H1 (cell line): ENCODE data around the gene ABHD4. TPM values are rescaled to one million over a fixed set of nuclear protein-coding genes. Genes with fewer than 3 reads are reported as not detected.

Experiments used
- CTCF ChIA-PET: fragments of 300-600 bp; sonication (Branson Sonifier 250); formaldehyde crosslinking; loops from one replicate; lab custom pipeline; 2021; ENCODE audit not compliant: partially characterized antibody; lab: Charles Lee
- POLR2A ChIA-PET: fragments of 300-600 bp; sonication (Branson Sonifier 250); formaldehyde crosslinking; loops from one replicate; lab custom pipeline; 2021; ENCODE audit warnings: inconsistent platforms; ENCODE audit not compliant: partially characterized antibody; lab: Charles Lee
- DNase-seq, 2 experiments: peaks; one replicate each; pipeline versions ENCODE4 v3.0.0 to v3.0.0-alpha.2; 2010 to 2022; ENCODE audit warnings: low spot score in 2 of 2, low read depth in 1 of 2, mixed read lengths in 1 of 2
- FAIRE-seq: peaks from 2 replicates; lab custom pipeline; 2011; peaks lifted over from hg19 to GRCh38; lab: Jason Lieb, UNC
- H2AFZ ChIP-seq: 2 replicates; pipeline ENCODE4 v1.8.1; 2012; ENCODE audit warnings: low read length, inconsistent platforms
- H2AK5ac ChIP-seq: 2 replicates; pipeline ENCODE4 v1.6.1; 2013; ENCODE audit warnings: low read depth, low read length
- H2BK120ac ChIP-seq: replicated peaks from 2 replicates; pipeline ENCODE3; 2013; ENCODE audit warnings: low read depth, low read length, inconsistent platforms
- H2BK12ac ChIP-seq: 2 replicates; pipeline ENCODE4 v1.6.1; 2013; ENCODE audit warnings: low read depth, low read length
- H2BK15ac ChIP-seq: 2 replicates; pipeline ENCODE4 v1.6.1; 2013; ENCODE audit warnings: low read length
- H2BK20ac ChIP-seq: 2 replicates; pipeline ENCODE4 v1.6.1; 2013; ENCODE audit warnings: low read length
- H2BK5ac ChIP-seq: 2 replicates; pipeline ENCODE4 v1.6.1; 2013; ENCODE audit warnings: low read depth, low read length
- H3K14ac ChIP-seq: 2 replicates; pipeline ENCODE4 v1.6.1; 2013; ENCODE audit warnings: inconsistent platforms; ENCODE audit not compliant: insufficient read length
- H3K18ac ChIP-seq: 2 replicates; pipeline ENCODE4 v1.6.1; 2013; ENCODE audit warnings: low read length; ENCODE audit errors: extremely low read depth
- H3K23ac ChIP-seq: 2 replicates; pipeline ENCODE4 v1.6.1; 2013; ENCODE audit warnings: inconsistent platforms; ENCODE audit not compliant: insufficient read length
- H3K23me2 ChIP-seq: 2 replicates; pipeline ENCODE4 v1.6.1; 2013; ENCODE audit warnings: low read depth, low read length
- H3K27ac ChIP-seq: 2 replicates; pipeline ENCODE4 v1.6.1; 2011; ENCODE audit warnings: low read depth, low read length, inconsistent platforms
- H3K27me3 ChIP-seq, 4 experiments: replicated peaks in 1 of 4; 1 replicate in 1 of 4; 2 replicates in 3 of 4; pipeline versions ENCODE4 v1.6.1 to v1.8.1; 2011 to 2013; ENCODE audit warnings: low read length in 3 of 4, mild to moderate bottlenecking in 3 of 4, inconsistent platforms in 2 of 4, mixed read lengths in 2 of 4, moderate library complexity in 1 of 4; ENCODE audit not compliant: control insufficient read depth in 3 of 4, insufficient read depth in 3 of 4; ENCODE audit errors: extremely low read depth in 1 of 4
- H3K36me3 ChIP-seq, 4 experiments: 2 replicates each; pipeline versions ENCODE4 v1.6.1 to v1.8.1; 2011 to 2013; ENCODE audit warnings: mild to moderate bottlenecking in 4 of 4, low read length in 3 of 4, moderate library complexity in 2 of 4, control low read depth in 1 of 4, inconsistent platforms in 1 of 4; ENCODE audit not compliant: insufficient read depth in 4 of 4, control insufficient read depth in 2 of 4
- H3K4ac ChIP-seq: replicated peaks from 2 replicates; pipeline ENCODE3; 2013; ENCODE audit warnings: low read length, low read depth, mixed read lengths, inconsistent platforms; ENCODE audit not compliant: insufficient read length
- H3K4me1 ChIP-seq, 4 experiments: replicated peaks in 1 of 4; 1 replicate in 1 of 4; 2 replicates in 3 of 4; pipeline versions ENCODE4 v1.6.1 to v1.8.1; 2011 to 2013; ENCODE audit warnings: low read length in 3 of 4, inconsistent platforms in 2 of 4, mixed read lengths in 1 of 4; ENCODE audit not compliant: insufficient read depth in 4 of 4, control insufficient read depth in 3 of 4
- H3K4me2 ChIP-seq, 2 experiments: 2 replicates each; pipeline versions ENCODE4 v1.6.1 to v1.8.1; 2011 to 2013; ENCODE audit warnings: low read depth in 2 of 2, low read length in 2 of 2, control low read depth in 1 of 2, inconsistent platforms in 1 of 2, mild to moderate bottlenecking in 1 of 2; ENCODE audit not compliant: insufficient read depth in 1 of 2
- H3K4me3 ChIP-seq, 4 experiments: fragments of 200-600, 300-600 bp in 1 of 4; sonication (generic), shearing (Covaris generic), sonication (Bioruptor Twin) in 1 of 4; 2 replicates each; pipeline versions ENCODE4 v1.5.1 to v1.8.1; 2011 to 2016; ENCODE audit warnings: low read length in 4 of 4, low read depth in 3 of 4, control low read depth in 2 of 4, inconsistent platforms in 2 of 4, mild to moderate bottlenecking in 2 of 4, mixed read lengths in 1 of 4, moderate library complexity in 1 of 4; ENCODE audit not compliant: insufficient read depth in 2 of 4; ENCODE audit errors: extremely low read depth in 1 of 4
- H3K56ac ChIP-seq: replicated peaks from 2 replicates; pipeline ENCODE3; 2013; ENCODE audit warnings: low read depth, mild to moderate bottlenecking, mixed read lengths, low read length, inconsistent platforms; ENCODE audit not compliant: insufficient read length
- H3K79me1 ChIP-seq: 2 replicates; pipeline ENCODE4 v1.6.1; 2013; ENCODE audit warnings: low read depth, low read length, control low read depth
- H3K79me2 ChIP-seq, 2 experiments: 2 replicates each; pipeline versions ENCODE4 v1.6.1 to v1.8.1; 2012 to 2013; ENCODE audit warnings: low read length in 2 of 2, mild to moderate bottlenecking in 2 of 2, inconsistent platforms in 1 of 2; ENCODE audit not compliant: insufficient read depth in 2 of 2, control insufficient read depth in 1 of 2
- H3K9ac ChIP-seq, 4 experiments: replicated peaks in 1 of 4; 1 replicate in 1 of 4; 2 replicates in 3 of 4; pipeline versions ENCODE4 v1.6.1 to v1.8.1; 2011 to 2013; ENCODE audit warnings: low read depth in 3 of 4, low read length in 3 of 4, control low read depth in 2 of 4, mild to moderate bottlenecking in 2 of 4, moderate library complexity in 2 of 4, inconsistent platforms in 1 of 4; ENCODE audit errors: extremely low read depth in 1 of 4
- H3K9me3 ChIP-seq, 2 experiments: 2 replicates each; pipeline versions ENCODE4 v1.6.1 to v1.8.1; 2012 to 2013; ENCODE audit warnings: mild to moderate bottlenecking in 2 of 2, moderate library complexity in 2 of 2, control low read depth in 1 of 2, inconsistent platforms in 1 of 2, low read depth in 1 of 2, low read length in 1 of 2, mixed read lengths in 1 of 2; ENCODE audit not compliant: insufficient read depth in 2 of 2
- H4K20me1 ChIP-seq, 2 experiments: replicated peaks in 1 of 2; 2 replicates each; pipeline versions ENCODE3 to v1.8.1; 2011 to 2013; ENCODE audit warnings: inconsistent platforms in 2 of 2, low read length in 2 of 2, mild to moderate bottlenecking in 1 of 2; ENCODE audit not compliant: insufficient read depth in 2 of 2, control insufficient read depth in 1 of 2
- H4K5ac ChIP-seq: 2 replicates; pipeline ENCODE4 v1.6.1; 2013; ENCODE audit warnings: low read length, low read depth, mixed read lengths, inconsistent platforms; ENCODE audit not compliant: insufficient read length
- H4K8ac ChIP-seq: 2 replicates; pipeline ENCODE4 v1.8.0; 2013; ENCODE audit warnings: mild to moderate bottlenecking, moderate library complexity, low read length, inconsistent platforms; ENCODE audit not compliant: insufficient read depth; ENCODE audit errors: extremely low read depth
- H4K91ac ChIP-seq: replicated peaks from 2 replicates; pipeline ENCODE3; 2013; ENCODE audit warnings: low read length, mixed read lengths, inconsistent platforms; ENCODE audit not compliant: insufficient read length
- BACH1 ChIP-seq: IDR thresholded peaks from 2 replicates; pipeline ENCODE4 v1.6.1; 2012; ENCODE audit warnings: low read length, improper control_type of control experiment
- BCL11A ChIP-seq, 2 experiments: IDR thresholded peaks; one replicate each; pipeline ENCODE4 v1.6.1; 2011; ENCODE audit warnings: low read depth in 2 of 2, low read length in 2 of 2, mild to moderate bottlenecking in 2 of 2
- CHD1 ChIP-seq: IDR thresholded peaks from 2 replicates; pipeline ENCODE4 v1.6.1; 2012; ENCODE audit warnings: low read depth, low read length, improper control_type of control experiment
- FOSL1 ChIP-seq: IDR thresholded peaks from 2 replicates; pipeline ENCODE4 v1.6.1; 2011; ENCODE audit warnings: mild to moderate bottlenecking, low read depth, low read length, moderate library complexity; ENCODE audit not compliant: insufficient read depth
- MAFK ChIP-seq: IDR thresholded peaks from 2 replicates; pipeline ENCODE4 v1.6.1; 2012; ENCODE audit warnings: low read depth, mild to moderate bottlenecking, improper control_type of control experiment, low read length
- RAD21 ChIP-seq, 2 experiments: IDR thresholded peaks in 1 of 2; conservative IDR thresholded peaks in 1 of 2; 2 replicates each; pipeline ENCODE4 v1.6.1; 2011; ENCODE audit warnings: low read depth in 2 of 2, low read length in 2 of 2, improper control_type of control experiment in 1 of 2, inconsistent platforms in 1 of 2, mild to moderate bottlenecking in 1 of 2, moderate library complexity in 1 of 2
- RFX5 ChIP-seq: IDR thresholded peaks from 2 replicates; pipeline ENCODE4 v1.6.1; 2011; ENCODE audit warnings: low read depth, low read length, improper control_type of control experiment, borderline replicate concordance
- SIX5 ChIP-seq: IDR thresholded peaks from 2 replicates; pipeline ENCODE4 v1.6.1; 2011; ENCODE audit warnings: mild to moderate bottlenecking, low read depth, low read length
- SRF ChIP-seq: IDR thresholded peaks from 2 replicates; pipeline ENCODE4 v1.6.1; 2011; ENCODE audit warnings: mild to moderate bottlenecking, low read depth, low read length, moderate library complexity
- TCF12 ChIP-seq: IDR thresholded peaks from 2 replicates; pipeline ENCODE4 v1.6.1; 2011; ENCODE audit warnings: low read depth, mild to moderate bottlenecking, low read length
- WGBS, 2 experiments: shearing (Covaris generic) in 1 of 2; methylation state at CpG; one replicate each; pipeline versions ENCODE4 v1.1.6 to v1.1.7; 2013 to 2015; ENCODE audit warnings: low lambda C conversion rate in 2 of 2, mixed read lengths in 2 of 2, inconsistent platforms in 1 of 2, low coverage in 1 of 2, missing lambda C conversion rate in 1 of 2; ENCODE audit not compliant: insufficient replicate concordance in 2 of 2, insufficient coverage in 1 of 2, insufficient read length in 1 of 2; ENCODE audit errors: extremely low coverage in 1 of 2, missing lambda C conversion rate in 1 of 2; 5-methylcytosine and 5-hydroxymethylcytosine counted together
- polyA plus RNA-seq, 7 experiments: library from polyadenylated mRNA; depleted of rRNA in 3 of 7; stranded (reverse) in 5 of 7; unstranded in 2 of 7; fragments of >200 nt in 5 of 7; fragments of 200-250 nt in 2 of 7; gene quantifications; 1 replicate in 5 of 7; 2 replicates in 1 of 7; 4 replicates in 1 of 7; pipeline versions ENCODE4 v1.2.1 to v1.2.3, GENCODE V29; 2011 to 2013; ENCODE audit warnings: missing spikeins in 2 of 7, mixed read lengths in 2 of 7
- total RNA-seq: library from RNA; stranded (reverse); fragmentation: NEBNext Ultra II Directional; extraction: Animal tissue kit (Norgen Biotek cat#: 25700); gene quantifications from 2 replicates; pipeline ENCODE4 v1.2.1, GENCODE V29; 2021
- TF ChIP-seq, protein P1 (sequence below): IDR thresholded peaks from 2 replicates; pipeline ENCODE4 v1.6.1; 2011; ENCODE audit warnings: low read length, improper control_type of control experiment

Gene ABHD4
- total and polyA plus RNA-seq, 2 of the 8 experiments (the other 6 are each of a cell fraction or from before 2014, with no cell fraction given), result 32.4 to 42.9 TPM

DNA sequence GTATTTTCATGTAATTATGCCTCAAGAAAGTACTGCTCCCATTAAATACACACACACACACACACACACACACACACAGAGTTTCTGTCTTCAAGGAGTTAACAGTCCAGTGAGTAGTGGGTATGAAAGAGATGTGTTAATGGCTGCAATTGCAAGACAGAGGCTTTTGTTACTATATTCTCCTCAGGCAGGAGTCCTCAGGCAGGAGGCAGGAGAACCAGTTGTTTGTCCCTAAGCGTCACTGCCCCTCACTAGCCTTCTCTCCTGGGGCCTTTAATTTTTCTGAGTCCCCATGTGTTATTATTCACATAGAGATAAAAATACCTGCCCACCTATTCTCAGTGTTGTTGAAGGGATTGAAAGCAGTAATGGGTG lies 40.3 kb upstream of the ABHD4 start:
- POLR2A ChIA-PET, result interaction anchor here (3.1 kb wide), 1 partner anchor 12 kb away, joined by 13 read pairs; no protein-coding TSS in a partner anchor

More for the DNA sequence above, 40.3 kb upstream of the ABHD4 start:
- no peak overlapping the region; the same call in 1 of the 2 replicates for H2AFZ ChIP-seq
- H4K8ac ChIP-seq, result no peak overlapping the region
- H3K36me3 ChIP-seq, result no peaks in the 10 kb centered on the region
- no peak overlapping the region for H3K56ac ChIP-seq
- H2BK12ac ChIP-seq, result no peak overlapping the region
- no peak overlapping the region for H3K27ac ChIP-seq
- DNase-seq, result no peak
- TF ChIP-seq BCL11A (IDR thresholded peaks at IDR 0.05; ENCODE audit: low read depth in 2 of 2, low read length in 2 of 2) (no peak), SIX5 (no peak), CHD1 (no peak), BACH1 (no peak), SRF (no peak), TCF12 (no peak), RFX5 (no peak), MAFK (no peak), FOSL1 (no peak), RAD21 (IDR thresholded peaks at IDR 0.05 in 1 of 2, conservative IDR thresholded peaks at IDR 0.05 in 1 of 2; ENCODE audit: low read depth in 2 of 2, low read length in 2 of 2) (no peak)
- TF ChIP-seq, protein P1, sequence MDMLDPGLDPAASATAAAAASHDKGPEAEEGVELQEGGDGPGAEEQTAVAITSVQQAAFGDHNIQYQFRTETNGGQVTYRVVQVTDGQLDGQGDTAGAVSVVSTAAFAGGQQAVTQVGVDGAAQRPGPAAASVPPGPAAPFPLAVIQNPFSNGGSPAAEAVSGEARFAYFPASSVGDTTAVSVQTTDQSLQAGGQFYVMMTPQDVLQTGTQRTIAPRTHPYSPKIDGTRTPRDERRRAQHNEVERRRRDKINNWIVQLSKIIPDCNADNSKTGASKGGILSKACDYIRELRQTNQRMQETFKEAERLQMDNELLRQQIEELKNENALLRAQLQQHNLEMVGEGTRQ, result no peak
- TF ChIP-seq, all 59 proteins: peak for 0
- Histone ChIP-seq H2BK120ac (no peak overlapping the region), H3K23me2 (no peaks in the 10 kb centered on the region), H3K4ac (no peak overlapping the region), H3K23ac (no peak overlapping the region), H3K27me3 (no peaks in the 10 kb centered on the region), H3K4me1 (peaks cover 0 to 10% (median 6%) of the 10 kb centered on the region in 4 experiments; a peak in 6 of 7 replicates), H2BK20ac (no peak overlapping the region), H2BK15ac (0 out of 2 replicates have a peak overlapping the region, but pooled peaks have one; percentile 54), H2BK5ac (peak overlapping the region; percentile 42; the same call in 1 of the 2 replicates), H4K91ac (no peak overlapping the region), H3K18ac (no peak overlapping the region), H3K9me3 (no peaks in the 10 kb centered on the region), H2AK5ac (no peak overlapping the region), H3K79me1 (no peaks in the 10 kb centered on the region), H3K14ac (no peak overlapping the region), H4K5ac (no peak overlapping the region), H3K4me2 (no peak overlapping the region), H3K9ac (no peak overlapping the region), H3K4me3 (no peak overlapping the region), H4K20me1 (no peaks in the 10 kb centered on the region), H3K79me2 (no peaks in the 10 kb centered on the region)
- CTCF ChIA-PET, result interaction anchor here (0.6 to 5.2 kb wide), 19 partner anchors 9 to 372 kb away, joined by 3 to 68 read pairs (median 3); partner anchors contain the start of gene PRMT5
- FAIRE-seq, result no peak
- 67% methylated on average over 1 of the region's 1 CpG; no CpG with 5 or more reads in 1 of the 2 experiments for WGBS, 2 experiments
